HG03039 (cell line): ENCODE measurements around the gene KIFC3.
"Not testable (repeated sequence)": the region's sequence is repeated elsewhere in the genome, so short reads cannot be mapped to it uniquely, and the experiment has no call there.

Source experiments
- ATAC-seq: cut with Tn5 transposase; IDR thresholded peaks from one replicate; pipeline ENCODE4 v1.9.1; 2021; ENCODE audit warnings: mild to moderate bottlenecking, moderate library complexity; ENCODE audit not compliant: unreplicated experiment

KIFC3 gene

GRCh38 chr16:57807252-57807967 lies 5.1 kb upstream of the KIFC3 start:
- ATAC-seq: no peak

GRCh38 chr16:57805176-57805575 lies 2.9 kb upstream of the KIFC3 start:
- ATAC-seq: no peak

GRCh38 chr16:57804111-57804837 lies 2.0 kb upstream of the KIFC3 start:
- ATAC-seq: no peak

GRCh38 chr16:57803134-57803990 lies 1.1 kb upstream of the KIFC3 start:
- ATAC-seq: no peak

- no peak for ATAC-seq
Observed at GRCh38 chr16:57801809-57802340, 416 bp downstream of the KIFC3 start.

GRCh38 chr16:57801098-57801808 lies 1.0 kb downstream of the KIFC3 start:
- no peak for ATAC-seq

GRCh38 chr16:57800200-57801097 lies 1.8 kb downstream of the KIFC3 start:
- ATAC-seq: no peak

GRCh38 chr16:57799600-57800199 lies 2.6 kb downstream of the KIFC3 start:
- no peak for ATAC-seq

- ATAC-seq: no peak
Observed at GRCh38 chr16:57798953-57799599, 3.2 kb downstream of the KIFC3 start.

GRCh38 chr16:57798267-57798810 lies 4.0 kb downstream of the KIFC3 start:
- no peak for ATAC-seq

- no peak for ATAC-seq
Observed at GRCh38 chr16:57797526-57798266, 4.6 kb downstream of the KIFC3 start.

GRCh38 chr16:57797216-57797525 lies 5.1 kb downstream of the KIFC3 start:
- ATAC-seq: no peak

- ATAC-seq: not testable (repeated sequence)
Observed at GRCh38 chr16:57796014-57796413, 6.3 kb downstream of the KIFC3 start.

GRCh38 chr16:57795431-57795878 lies 6.8 kb downstream of the KIFC3 start:
- no peak for ATAC-seq

- ATAC-seq: no peak
Observed at GRCh38 chr16:57794849-57795430, 7.4 kb downstream of the KIFC3 start.

GRCh38 chr16:57791893-57792461 lies 10.3 kb downstream of the KIFC3 start:
- no peak for ATAC-seq
